Trophoblast cell (in vitro differentiated cells and primary cell): ENCODE measurements around the gene FHOD3.
"Not testable (repeated sequence)": the region's sequence is repeated elsewhere in the genome, so short reads cannot be mapped to it uniquely, and the experiment has no call there.

Experiments
- DNase-seq, 2 donors: peaks; one replicate each; pipeline ENCODE4 v3.0.0-alpha.2; 2016
- H2AFZ ChIP-seq: 2 replicates; pipeline ENCODE4 v1.6.1; 2013; ENCODE audit warnings: low read length, moderate library complexity, mild to moderate bottlenecking; ENCODE audit not compliant: insufficient read depth, poor library complexity
- H2AK5ac ChIP-seq: 2 replicates; pipeline ENCODE4 v1.6.1; 2013; ENCODE audit warnings: mild to moderate bottlenecking, low read length
- H2BK120ac ChIP-seq: 2 replicates; pipeline ENCODE4 v1.6.1; 2013; ENCODE audit warnings: low read length, mild to moderate bottlenecking, moderate library complexity; ENCODE audit not compliant: insufficient read depth, poor library complexity
- H2BK12ac ChIP-seq: 2 replicates; pipeline ENCODE4 v1.6.1; 2013; ENCODE audit warnings: mild to moderate bottlenecking, low read length, moderate library complexity
- H2BK5ac ChIP-seq: 2 replicates; pipeline ENCODE4 v1.6.1; 2013; ENCODE audit warnings: low read length, low read depth, moderate library complexity, mild to moderate bottlenecking; ENCODE audit not compliant: poor library complexity
- H3K14ac ChIP-seq: 2 replicates; pipeline ENCODE4 v1.6.1; 2013; ENCODE audit warnings: mild to moderate bottlenecking, low read length
- H3K18ac ChIP-seq: 2 replicates; pipeline ENCODE4 v1.6.1; 2013; ENCODE audit warnings: mild to moderate bottlenecking, low read length
- H3K23ac ChIP-seq: 2 replicates; pipeline ENCODE4 v1.6.1; 2013; ENCODE audit warnings: low read length
- H3K27ac ChIP-seq: 2 replicates; pipeline ENCODE4 v1.5.1; 2013; ENCODE audit warnings: low read depth, mild to moderate bottlenecking, inconsistent platforms, low read length, moderate library complexity
- H3K27me3 ChIP-seq: 2 replicates; pipeline ENCODE4 v1.6.1; 2013; ENCODE audit warnings: inconsistent platforms, mild to moderate bottlenecking, low read length, moderate library complexity; ENCODE audit not compliant: insufficient read depth
- H3K36me3 ChIP-seq, 2 experiments: 1 replicate in 1 of 2; 2 replicates in 1 of 2; pipeline ENCODE4 v1.6.1; 2013; ENCODE audit warnings: low read length in 2 of 2, mild to moderate bottlenecking in 2 of 2, moderate library complexity in 1 of 2; ENCODE audit not compliant: insufficient read depth in 2 of 2, control insufficient read depth in 1 of 2
- H3K4ac ChIP-seq: 2 replicates; pipeline ENCODE4 v1.6.1; 2013; ENCODE audit warnings: low read depth, mild to moderate bottlenecking, low read length, moderate library complexity
- H3K4me1 ChIP-seq, 2 experiments: 1 replicate in 1 of 2; 2 replicates in 1 of 2; pipeline ENCODE4 v1.6.1; 2013; ENCODE audit warnings: low read length in 2 of 2, mild to moderate bottlenecking in 2 of 2, moderate library complexity in 1 of 2; ENCODE audit not compliant: insufficient read depth in 2 of 2, control insufficient read depth in 1 of 2
- H3K4me2 ChIP-seq: 2 replicates; pipeline ENCODE4 v1.6.1; 2013; ENCODE audit warnings: inconsistent platforms, mild to moderate bottlenecking, low read length, moderate library complexity
- H3K4me3 ChIP-seq: 2 replicates; pipeline ENCODE4 v1.5.1; 2013; ENCODE audit warnings: mild to moderate bottlenecking, low read depth, low read length, inconsistent platforms
- H3K79me1 ChIP-seq: one replicate; pipeline ENCODE4 v1.6.1; 2013; ENCODE audit warnings: low read length
- H3K79me2 ChIP-seq: 2 replicates; pipeline ENCODE4 v1.6.1; 2013; ENCODE audit warnings: low read length, mild to moderate bottlenecking; ENCODE audit not compliant: control insufficient read depth, insufficient read depth, poor library complexity
- H3K9ac ChIP-seq: 2 replicates; pipeline ENCODE4 v1.6.1; 2013; ENCODE audit warnings: mild to moderate bottlenecking, low read length
- H3K9me3 ChIP-seq: 2 replicates; pipeline ENCODE4 v1.6.1; 2013; ENCODE audit warnings: low read depth, mild to moderate bottlenecking, control low read depth, inconsistent platforms, low read length; ENCODE audit not compliant: insufficient read depth
- H4K12ac ChIP-seq: 2 replicates; pipeline ENCODE4 v1.6.1; 2013; ENCODE audit warnings: low read depth, mild to moderate bottlenecking, low read length, moderate library complexity
- H4K8ac ChIP-seq: 2 replicates; pipeline ENCODE4 v1.6.1; 2013; ENCODE audit warnings: low read depth, mild to moderate bottlenecking, low read length, moderate library complexity
- H4K91ac ChIP-seq: one replicate; pipeline ENCODE4 v1.6.1; 2013; ENCODE audit warnings: low read depth, mild to moderate bottlenecking, low read length, moderate library complexity
- WGBS: extraction: QIAGEN DNeasy Blood & Tissue Kit; methylation state at CpG from one replicate; pipeline ENCODE4 v1.1.7; 2013; ENCODE audit warnings: missing lambda C conversion rate; ENCODE audit not compliant: insufficient read length, insufficient coverage; ENCODE audit errors: extremely low coverage; 5-methylcytosine and 5-hydroxymethylcytosine counted together

The FHOD3 gene

DNA sequence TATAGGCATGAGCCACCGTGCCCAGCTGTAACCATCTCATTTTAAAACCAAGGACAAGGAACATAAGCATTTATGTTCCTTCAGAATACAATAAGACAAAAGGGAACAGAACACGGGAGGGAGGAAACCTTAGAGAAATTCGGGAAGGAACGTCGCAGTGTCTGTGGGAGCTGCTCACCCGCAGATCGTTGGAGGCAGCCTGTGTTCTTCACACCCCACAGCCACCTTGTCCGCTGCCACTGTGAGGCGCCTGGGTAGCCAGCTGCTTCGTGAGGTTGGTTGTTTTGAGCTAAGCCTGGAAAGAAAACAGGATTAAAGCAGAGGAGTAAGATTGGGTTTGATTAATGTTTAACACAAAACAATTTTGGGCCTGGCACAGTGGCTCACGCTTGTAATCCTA, 250.0 kb downstream of the FHOD3 start:
- Histone ChIP-seq H3K4ac (no peak overlapping the region), H2BK5ac (no peak overlapping the region), H3K36me3 (peaks cover 2 to 4% of the 10 kb centered on the region in 2 experiments), H2AK5ac (no peak overlapping the region), H4K12ac (no peak overlapping the region), H3K18ac (no peak overlapping the region), H3K4me1 (no peaks in the 10 kb centered on the region), H4K8ac (no peak overlapping the region), H3K9ac (no peak overlapping the region), H3K79me2 (no peaks in the 10 kb centered on the region), H2BK120ac (no peak overlapping the region), H2BK12ac (no peak overlapping the region), H3K14ac (no peak overlapping the region), H3K27me3 (no peaks in the 10 kb centered on the region), H3K4me3 (no peak overlapping the region), H4K91ac (no peak overlapping the region), H3K27ac (no peak overlapping the region), H3K23ac (no peak overlapping the region), H3K9me3 (no peaks in the 10 kb centered on the region), H3K4me2 (no peak overlapping the region), H3K79me1 (no peaks in the 10 kb centered on the region), H2AFZ (no peak overlapping the region)
- DNase-seq, result no peak
- no CpG with 5 or more reads among the region's 11 CpGs for WGBS

DNA sequence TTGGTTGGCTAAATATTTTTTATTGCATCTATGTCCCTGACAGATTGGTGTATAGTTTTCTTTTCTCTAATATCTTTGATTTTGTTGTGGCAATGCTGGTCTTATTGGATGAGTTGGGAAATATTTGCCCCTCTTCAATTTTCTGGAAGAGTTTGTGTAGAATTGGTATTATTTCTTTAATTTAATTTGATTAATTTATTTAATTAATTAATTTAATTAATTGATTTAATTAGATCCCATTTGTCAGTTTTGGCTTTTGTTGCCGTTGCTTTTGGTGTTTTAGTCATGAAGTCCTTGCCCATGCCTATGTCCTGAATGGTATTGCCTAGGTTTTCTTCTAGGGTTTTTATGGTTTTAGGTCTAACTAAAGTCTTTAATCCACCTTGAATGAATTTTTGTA, 253.8 kb downstream of the FHOD3 start:
- H2BK12ac ChIP-seq, H4K91ac ChIP-seq, H3K27ac ChIP-seq, H3K18ac ChIP-seq, H3K9me3 ChIP-seq, H3K4me2 ChIP-seq, H3K9ac ChIP-seq, H3K4me1 ChIP-seq, H2AK5ac ChIP-seq, H3K36me3 ChIP-seq, H2BK120ac ChIP-seq, H3K14ac ChIP-seq, H2BK5ac ChIP-seq, DNase-seq, H4K12ac ChIP-seq, H3K79me2 ChIP-seq, H3K23ac ChIP-seq, H2AFZ ChIP-seq, H3K79me1 ChIP-seq, H3K4ac ChIP-seq, H4K8ac ChIP-seq, H3K27me3 ChIP-seq, H3K4me3 ChIP-seq: not testable (repeated sequence)
- WGBS, result no CpG with 5 or more reads among the region's 1 CpG

DNA sequence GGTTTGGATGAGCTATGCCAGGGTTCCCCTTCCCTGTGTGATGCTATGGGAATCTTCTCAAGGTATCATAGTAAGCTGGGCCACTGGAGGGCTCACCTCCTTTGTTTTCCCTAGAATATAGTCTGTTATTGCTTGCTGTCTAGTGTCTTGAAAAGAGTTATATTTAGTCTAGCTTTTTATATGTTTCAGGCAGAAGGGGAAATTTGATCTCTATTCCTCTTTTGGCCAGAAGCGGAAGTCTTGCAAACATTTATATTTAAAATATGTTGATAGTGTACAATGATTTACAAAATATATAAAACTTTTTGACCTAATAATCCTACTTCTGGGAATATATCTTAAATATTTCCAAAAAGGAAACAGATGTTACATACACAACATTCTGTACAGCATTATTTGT, 260.7 kb downstream of the FHOD3 start:
- Histone ChIP-seq H4K8ac (no peak overlapping the region), H2AFZ (no peak overlapping the region), H3K27me3 (no peaks in the 10 kb centered on the region), H3K36me3 (peaks cover 0 to 5% of the 10 kb centered on the region in 2 experiments), H3K4me3 (no peak overlapping the region), H3K79me2 (no peaks in the 10 kb centered on the region), H2BK5ac (no peak overlapping the region), H3K4ac (no peak overlapping the region), H4K12ac (no peak overlapping the region), H3K4me1 (peaks cover 0 to 2% of the 10 kb centered on the region in 2 experiments), H3K18ac (no peak overlapping the region), H3K4me2 (no peak overlapping the region), H3K9me3 (no peaks in the 10 kb centered on the region), H2BK12ac (no peak overlapping the region), H3K9ac (no peak overlapping the region), H2BK120ac (no peak overlapping the region), H4K91ac (no peak overlapping the region), H3K27ac (no peak overlapping the region), H3K14ac (no peak overlapping the region), H3K79me1 (no peaks in the 10 kb centered on the region), H3K23ac (no peak overlapping the region), H2AK5ac (no peak overlapping the region)
- DNase-seq, result no peak
- whole genome bisulfite sequencing, result no CpG with 5 or more reads among the region's 1 CpG

DNA sequence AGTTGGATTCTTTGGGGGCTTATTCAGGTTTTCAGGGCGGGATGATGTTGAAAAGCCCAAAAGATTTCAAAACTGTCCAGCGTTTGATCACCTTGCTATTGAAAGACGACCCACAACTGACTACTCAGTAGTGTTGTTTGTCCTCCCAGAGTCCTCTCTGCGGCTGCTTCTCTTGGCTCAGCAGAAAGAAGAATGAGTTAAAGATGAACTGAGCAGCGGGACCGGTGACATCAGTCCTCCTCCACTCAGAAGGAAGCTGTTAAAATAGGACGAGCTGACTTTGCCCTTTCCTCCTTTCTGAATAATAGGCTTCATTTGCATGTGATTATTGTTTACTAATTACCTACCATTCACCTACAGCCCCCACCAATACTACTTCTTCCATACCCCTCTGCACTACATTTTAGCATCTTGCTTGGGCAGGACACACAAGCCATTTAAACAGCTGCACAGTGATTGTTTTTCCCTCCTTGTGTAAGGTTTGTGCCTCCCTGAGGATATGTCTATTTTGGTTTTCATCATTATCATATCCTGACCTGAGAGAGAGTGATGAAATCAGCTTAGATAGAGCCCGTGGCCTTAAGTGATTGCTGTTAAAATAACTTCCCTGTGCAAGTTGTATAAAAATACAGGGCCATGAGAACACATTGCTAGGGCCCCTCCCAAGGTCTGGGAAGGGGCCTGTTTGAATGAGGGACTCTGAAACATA, 261.8 kb downstream of the FHOD3 start:
- no peak overlapping the region for H4K12ac ChIP-seq
- H2AFZ ChIP-seq, result no peak overlapping the region
- H3K36me3 ChIP-seq, result peaks cover 2 to 5% of the 10 kb centered on the region in 2 experiments
- no peak overlapping the region for H4K91ac ChIP-seq
- H2BK120ac ChIP-seq, result no peak overlapping the region
- H2BK12ac ChIP-seq, result no peak overlapping the region
- no peaks in the 10 kb centered on the region for H3K79me1 ChIP-seq
- H3K27me3 ChIP-seq, result no peaks in the 10 kb centered on the region
- no peak overlapping the region for H3K4me3 ChIP-seq
- no peak overlapping the region for H3K4me2 ChIP-seq
- no peaks in the 10 kb centered on the region for H3K9me3 ChIP-seq
- no peak overlapping the region for H3K9ac ChIP-seq
- H3K4ac ChIP-seq, result no peak overlapping the region
- no peaks in the 10 kb centered on the region for H3K79me2 ChIP-seq
- no CpG with 5 or more reads among the region's 8 CpGs for WGBS
- H2BK5ac ChIP-seq, result no peak overlapping the region
- H3K23ac ChIP-seq, result no peak overlapping the region
- no peak overlapping the region for H3K14ac ChIP-seq
- DNase-seq, result no peak
- no peak overlapping the region for H3K27ac ChIP-seq
- peaks cover 0 to 2% of the 10 kb centered on the region in 2 experiments for H3K4me1 ChIP-seq
- H2AK5ac ChIP-seq, result no peak overlapping the region
- H3K18ac ChIP-seq, result no peak overlapping the region
- H4K8ac ChIP-seq, result no peak overlapping the region
